ENCODE measurements around the gene FAM177B.

GRCh38 chr1:222759451-222760035, 22.5 kb downstream of the FAM177B start:
- TF ChIP-seq EP300 (IDR thresholded peaks at IDR 0.05; ENCODE audit: borderline replicate concordance) = no peak
- TF ChIP-seq FOXM1 (IDR thresholded peaks at IDR 0.05; ENCODE audit: borderline replicate concordance, low read depth) = no peak
- no peak for TF ChIP-seq NFIC (IDR thresholded peaks at IDR 0.05)
- TF ChIP-seq REST (IDR thresholded peaks at IDR 0.05; ENCODE audit: low read depth) = no peak
- TF ChIP-seq MAX (IDR thresholded peaks at IDR 0.05) = no peak
- no peak for TF ChIP-seq RAD21 (IDR thresholded peaks at IDR 0.05; ENCODE audit: low read depth)
- TF ChIP-seq CEBPB (IDR thresholded peaks at IDR 0.05) = no peak
- TF ChIP-seq YY1 (IDR thresholded peaks at IDR 0.05; ENCODE audit: low read depth) = no peak
- TF ChIP-seq EGR1 (IDR thresholded peaks at IDR 0.05) = no peak
